ENCODE data around the gene CCDC195.
"Not testable (repeated sequence)": the region's sequence is repeated elsewhere in the genome, so short reads cannot be mapped to it uniquely, and the experiment has no call there.

The CCDC195 gene

DNA sequence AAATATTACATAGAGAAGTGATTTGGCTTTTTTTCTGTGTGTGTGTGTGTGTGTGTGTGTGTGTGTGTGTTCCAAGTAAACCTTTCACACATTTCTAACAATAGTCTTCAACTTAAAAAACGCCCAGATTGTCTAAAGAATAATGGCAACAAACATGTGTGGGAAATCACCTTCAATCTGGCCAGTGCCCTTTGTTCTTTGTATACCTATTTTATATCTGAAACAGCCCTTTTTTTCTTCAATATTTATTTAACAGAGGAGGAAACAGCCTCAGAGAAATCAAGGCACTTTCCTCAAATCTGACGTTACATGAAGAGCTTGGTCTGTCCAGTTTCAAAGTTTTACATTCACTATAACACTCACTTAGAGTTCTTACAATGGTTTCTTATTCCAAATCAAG lies 25.3 kb downstream of the CCDC195 start:
- no peak for DNase-seq (ENCODE audit: low read depth)

DNA sequence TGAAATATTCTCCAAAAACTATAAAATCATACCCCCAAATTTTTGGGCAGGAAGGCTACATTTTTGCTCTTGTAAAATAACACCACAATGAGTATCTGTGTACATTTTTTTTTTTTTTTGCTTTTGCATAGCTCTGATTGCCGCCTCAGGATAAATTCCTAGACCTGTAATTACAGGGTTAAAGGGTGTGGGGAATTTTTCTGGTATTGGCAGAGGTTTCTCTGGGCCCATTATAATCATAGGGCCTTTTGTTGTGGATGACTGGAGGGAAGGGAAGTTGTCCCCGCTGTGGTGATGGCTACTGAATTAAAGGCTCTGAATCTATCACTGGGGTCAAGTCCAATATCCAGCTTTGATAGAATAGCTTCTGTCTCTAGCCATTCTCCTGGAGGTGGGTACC lies 26.6 kb downstream of the CCDC195 start:
- DNase-seq (ENCODE audit: low read depth), result no peak

DNA sequence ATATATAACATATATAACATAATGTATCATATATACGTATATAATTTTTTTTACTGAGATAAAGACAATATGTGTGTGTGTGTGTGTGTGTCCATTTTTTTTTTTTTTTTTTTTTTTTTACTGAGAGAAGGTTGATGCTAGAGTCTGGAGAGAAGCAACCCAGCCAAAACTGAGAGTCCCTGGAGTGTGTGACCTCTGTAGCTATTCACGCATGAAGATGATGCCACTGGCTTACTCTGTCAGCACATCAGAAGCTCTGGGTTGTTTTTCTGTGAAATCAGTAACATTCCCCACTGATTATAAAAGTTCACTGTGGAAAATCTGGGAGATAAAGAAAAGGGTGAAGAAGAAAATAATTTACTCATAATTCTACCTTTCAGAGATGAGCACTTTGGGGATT lies 27.2 kb downstream of the CCDC195 start:
- no peak for DNase-seq (ENCODE audit: low read depth)

DNA sequence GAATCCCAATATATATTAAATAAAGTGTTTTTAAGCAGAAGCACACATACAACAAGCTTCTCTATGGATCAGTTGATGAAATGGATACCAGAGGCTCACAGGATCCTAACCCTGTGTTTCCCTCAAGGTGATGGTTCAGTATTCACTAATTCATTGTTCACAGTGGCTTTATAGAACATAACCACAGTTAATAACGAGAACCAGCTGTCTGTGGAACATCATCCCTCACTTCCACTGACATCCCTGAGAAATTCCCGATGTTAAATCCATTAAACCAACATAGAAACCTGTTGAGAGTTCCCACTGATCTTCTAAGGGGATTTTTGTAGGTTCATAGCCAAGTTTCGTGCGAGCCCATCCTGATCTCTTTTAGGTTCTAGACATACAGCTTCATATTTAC lies 29.0 kb downstream of the CCDC195 start:
- DNase-seq (ENCODE audit: low read depth), result no peak

DNA sequence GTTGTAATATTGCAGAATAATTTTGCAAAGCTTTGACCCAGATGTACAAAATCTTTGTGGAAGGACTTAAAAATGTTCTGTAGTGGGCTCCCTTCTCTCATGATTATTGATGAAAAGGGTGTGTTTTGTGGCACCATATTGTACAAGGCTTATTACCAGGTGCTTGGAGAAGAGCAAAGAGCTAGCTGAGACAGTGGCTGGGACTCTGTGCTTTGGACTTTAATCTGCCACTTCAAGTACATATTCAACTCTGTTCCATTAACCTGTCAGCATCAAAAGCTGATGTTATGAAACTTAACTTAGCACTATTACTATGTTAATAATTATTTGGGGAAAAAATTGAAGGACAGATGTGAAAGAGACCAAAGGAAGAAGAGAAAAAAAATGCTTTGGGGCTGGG lies 31.0 kb downstream of the CCDC195 start:
- no peak for DNase-seq (ENCODE audit: low read depth)

DNA sequence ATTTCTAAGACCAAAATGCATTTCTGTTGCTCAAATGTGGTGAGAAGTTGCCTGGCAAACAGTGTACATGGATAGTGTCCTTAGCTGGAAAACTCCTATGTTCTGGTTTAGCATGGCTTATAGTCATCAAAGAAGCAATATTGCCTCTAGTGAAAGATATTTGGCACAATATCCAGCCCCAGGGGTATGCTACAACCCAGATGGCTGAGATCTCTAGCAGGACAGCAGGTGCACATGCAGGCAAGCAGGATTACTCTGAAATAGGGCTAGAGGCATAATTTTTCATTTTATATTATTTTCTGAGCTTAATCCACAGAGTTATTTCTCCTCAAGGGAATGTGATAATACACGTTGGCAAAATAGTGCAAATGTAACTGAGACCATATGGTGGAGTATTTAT lies 34.0 kb downstream of the CCDC195 start:
- no peak for DNase-seq (ENCODE audit: low read depth)

DNA sequence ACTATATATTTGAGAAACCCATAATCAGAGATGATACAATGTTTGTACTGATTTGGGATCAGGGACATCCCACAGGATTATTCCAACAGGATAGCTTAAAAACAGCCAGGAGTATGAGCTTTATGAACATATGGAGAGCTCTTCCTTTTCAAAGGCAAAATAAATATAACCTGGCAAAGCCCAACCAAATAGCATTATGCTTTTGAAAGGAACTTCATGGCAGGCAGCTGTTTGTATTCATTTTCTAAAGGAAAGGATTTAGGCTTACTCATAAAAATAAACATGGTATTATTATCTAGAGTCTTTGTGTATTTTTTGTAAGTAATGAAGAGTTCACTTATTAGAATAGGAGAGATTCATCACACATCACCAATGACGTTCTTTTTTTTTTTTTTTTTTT lies 44.4 kb downstream of the CCDC195 start:
- no peak for DNase-seq (ENCODE audit: low read depth)

DNA sequence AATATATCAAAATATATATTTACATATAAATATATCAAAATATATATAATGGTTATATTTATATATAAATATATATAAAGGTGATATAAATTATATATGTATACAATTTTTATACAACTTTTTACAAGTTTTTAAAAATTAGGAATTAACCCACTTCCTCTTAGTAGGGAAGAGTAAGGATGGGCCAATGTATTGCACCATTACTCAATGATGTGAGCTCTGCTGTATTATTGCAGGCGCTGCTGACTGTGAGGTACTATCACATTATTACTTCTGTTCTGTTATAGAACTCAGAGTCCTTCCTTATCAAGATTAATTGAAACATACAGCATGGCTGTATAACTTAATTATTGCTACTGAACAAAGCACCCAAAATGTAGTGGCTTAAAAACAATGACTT lies 46.0 kb downstream of the CCDC195 start:
- no peak for DNase-seq (ENCODE audit: low read depth)

DNA sequence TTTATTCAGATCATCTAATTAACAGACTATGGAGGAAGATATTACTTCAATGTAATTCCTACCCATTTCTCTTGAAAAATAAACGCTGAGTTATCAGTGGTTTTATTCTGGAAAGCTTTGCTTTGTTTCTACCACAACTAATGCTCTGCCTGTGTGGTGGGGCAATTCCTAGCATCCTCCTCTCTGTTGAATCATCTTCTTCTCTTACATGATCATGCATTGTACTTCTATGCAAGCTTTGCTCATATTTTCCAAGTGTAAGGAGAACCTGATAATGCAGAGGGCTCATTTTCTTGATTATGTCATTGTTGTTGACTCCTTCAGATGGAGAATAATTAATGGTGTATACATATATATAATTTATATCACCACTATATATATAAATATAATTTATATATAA lies 46.7 kb downstream of the CCDC195 start:
- DNase-seq (ENCODE audit: low read depth), result no peak

DNA sequence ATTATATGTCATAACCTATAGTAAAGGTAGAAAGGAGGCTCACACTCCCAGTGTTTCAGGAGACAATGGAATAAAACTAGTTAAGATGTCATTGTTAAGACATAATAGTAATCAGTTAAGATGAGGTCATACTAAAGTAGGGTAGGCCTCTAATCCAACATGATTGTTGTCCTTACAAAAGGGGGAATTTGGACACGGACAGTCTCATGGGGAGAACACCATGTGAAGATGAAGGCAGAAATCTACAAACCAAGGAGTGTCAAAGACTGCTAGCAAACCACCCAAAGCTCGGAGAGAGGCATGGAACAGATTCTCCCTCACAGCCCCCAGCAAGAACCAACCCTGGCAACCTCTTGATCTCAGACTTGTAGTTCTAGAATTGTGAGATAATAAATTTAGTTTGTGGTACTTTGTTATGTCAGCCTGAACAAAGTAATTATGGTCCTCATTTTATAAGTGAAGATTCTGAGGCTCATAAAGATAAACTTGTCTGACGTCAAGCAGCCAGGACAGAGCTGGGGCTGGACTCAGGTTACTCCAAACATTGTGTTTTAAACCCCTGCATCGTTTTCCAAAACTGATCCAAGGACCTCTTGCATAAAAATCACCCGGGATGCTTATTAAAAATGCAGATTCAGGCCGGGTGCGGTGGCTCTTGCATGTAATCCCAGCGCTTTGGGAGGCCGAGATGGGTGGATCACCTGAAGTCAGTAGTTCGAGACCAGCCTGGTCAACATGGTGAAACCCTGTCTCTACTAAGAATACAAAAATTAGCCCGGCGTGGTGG lies 47.8 kb downstream of the CCDC195 start:
- DNase-seq (ENCODE audit: low read depth), result no peak

DNA sequence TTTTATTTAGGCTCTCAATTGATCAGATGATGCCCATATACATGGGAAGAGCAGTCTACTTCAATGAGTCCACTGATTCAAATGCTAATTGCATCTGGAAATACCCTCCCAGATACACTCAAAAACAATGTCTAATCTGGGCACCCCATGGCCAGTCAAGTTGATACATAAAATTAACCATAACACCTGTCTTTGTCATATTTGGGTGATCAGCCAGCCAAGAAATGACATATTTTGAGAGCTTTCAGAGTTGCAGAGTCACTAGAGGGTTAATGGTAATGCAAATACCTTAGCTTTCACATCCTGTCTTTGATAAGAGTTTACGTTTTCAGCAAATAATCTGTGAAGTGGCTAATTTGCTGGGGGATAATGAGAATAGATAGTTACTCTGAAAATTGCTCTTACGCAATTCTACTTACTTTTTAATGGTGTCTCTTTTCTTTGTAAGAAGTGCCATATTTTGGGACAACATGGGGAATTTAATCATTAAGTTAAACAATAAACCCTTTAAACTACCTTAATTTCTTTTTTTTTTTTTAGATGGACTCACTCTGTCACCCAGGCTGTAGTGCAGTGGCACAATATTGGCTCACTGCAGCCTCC lies 49.1 kb downstream of the CCDC195 start:
- DNase-seq (ENCODE audit: low read depth), result no peak

DNA sequence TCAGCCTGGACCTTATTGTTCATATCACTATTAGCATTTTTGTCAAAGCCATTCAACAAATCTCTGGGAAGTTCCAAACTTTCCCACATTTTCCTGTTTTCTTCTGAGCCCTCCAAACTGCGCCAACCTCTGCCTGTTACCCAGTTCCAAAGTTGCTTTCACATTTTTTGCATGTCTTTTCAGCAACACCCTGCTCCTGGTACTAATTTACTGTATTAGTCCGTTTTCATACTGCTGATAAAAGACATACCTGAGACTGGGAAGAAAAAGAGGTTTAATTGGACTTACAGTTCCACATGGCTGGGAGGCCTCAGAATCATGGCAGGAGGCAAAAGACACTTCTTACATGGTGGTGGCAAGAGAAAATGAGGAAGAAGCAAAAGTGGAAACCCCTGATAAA lies 52.8 kb downstream of the CCDC195 start:
- DNase-seq (ENCODE audit: low read depth), result not testable (repeated sequence)

DNA sequence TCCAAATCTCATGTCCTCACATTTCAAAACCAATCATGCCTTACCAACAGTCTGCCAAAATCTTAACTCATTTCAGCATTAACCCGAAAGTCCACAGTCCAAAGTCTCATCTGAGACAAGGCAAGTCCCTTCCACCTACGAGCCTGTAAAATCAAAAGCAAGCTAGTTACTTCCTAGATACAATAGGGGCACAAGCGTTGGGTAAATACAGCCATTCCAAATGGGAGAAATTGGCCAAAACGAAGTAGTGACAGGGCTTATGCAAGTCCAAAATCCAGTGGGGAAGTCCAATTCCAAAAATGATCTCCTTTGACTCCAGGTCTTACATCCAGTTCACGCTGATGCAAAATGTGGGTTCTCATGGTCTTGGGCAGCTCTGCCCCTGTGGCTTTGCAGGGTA lies 54.5 kb downstream of the CCDC195 start:
- not testable (repeated sequence) for DNase-seq (ENCODE audit: low read depth)

DNA sequence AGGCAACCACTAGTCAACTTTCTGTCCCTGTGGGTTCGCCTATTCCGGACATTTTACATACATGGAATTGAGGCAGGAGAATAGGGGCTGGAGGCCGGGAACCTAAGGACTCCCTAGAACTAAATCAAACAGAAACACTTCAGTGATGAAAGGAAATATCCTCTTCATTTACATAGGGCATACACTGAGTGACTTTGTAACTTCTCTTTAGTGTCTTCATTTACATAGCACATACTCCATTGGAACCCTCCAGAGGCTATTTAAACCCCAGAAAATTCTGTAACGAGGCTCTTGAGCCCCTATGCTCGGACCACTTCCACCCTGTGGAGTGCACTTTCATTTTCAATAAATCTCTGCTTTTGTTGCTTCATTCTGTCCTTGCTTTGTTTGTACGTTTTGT lies 56.5 kb downstream of the CCDC195 start:
- DNase-seq (ENCODE audit: low read depth), result no peak

DNA sequence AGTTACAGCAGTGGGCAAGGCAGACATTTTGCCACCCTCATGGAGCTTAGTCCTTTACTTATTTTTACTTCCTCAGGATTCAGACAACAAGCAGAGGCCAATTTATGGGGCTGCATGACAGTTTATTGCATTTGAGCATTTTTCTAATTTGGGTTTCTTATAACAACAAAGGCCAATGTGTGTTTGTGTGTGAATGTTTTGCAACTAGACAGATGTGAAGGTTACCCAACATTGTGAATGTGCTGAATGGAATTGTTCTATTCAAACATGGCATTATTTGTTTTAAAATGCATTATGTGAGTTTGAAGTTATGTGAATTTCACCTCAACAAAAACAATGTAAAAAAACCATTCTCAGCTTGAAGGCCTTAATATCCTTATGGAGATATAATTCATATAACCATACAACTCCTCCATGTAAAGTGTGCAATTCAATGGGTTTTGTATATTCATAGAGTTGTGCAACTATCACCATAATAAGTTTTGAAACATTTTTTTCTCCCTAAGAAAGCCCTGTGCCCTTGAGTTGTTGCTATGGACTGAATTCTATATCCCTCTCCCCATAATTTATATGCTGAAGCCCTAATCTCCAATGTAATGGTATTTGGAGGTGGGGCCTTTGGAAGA lies 57.3 kb downstream of the CCDC195 start:
- no peak for DNase-seq (ENCODE audit: low read depth)

DNA sequence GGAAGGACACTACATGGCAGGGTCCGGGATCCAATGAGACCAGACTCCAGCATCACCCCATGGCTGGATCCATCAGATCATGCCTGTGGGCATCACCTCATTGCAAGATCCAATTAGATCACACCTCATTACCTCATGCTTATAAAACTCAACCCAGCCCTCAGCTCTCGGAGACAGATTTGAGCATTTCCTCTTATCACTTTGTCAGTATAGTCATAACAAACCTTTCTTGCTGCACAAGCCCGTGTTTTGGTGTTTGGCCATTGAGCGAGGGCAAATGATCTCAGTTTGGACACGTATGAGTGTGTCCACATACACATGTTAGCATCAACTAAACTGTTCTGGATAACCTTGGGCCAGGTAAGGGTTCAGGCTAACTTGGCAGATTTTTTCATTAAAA lies 58.8 kb downstream of the CCDC195 start:
- DNase-seq (ENCODE audit: low read depth), result no peak

DNA sequence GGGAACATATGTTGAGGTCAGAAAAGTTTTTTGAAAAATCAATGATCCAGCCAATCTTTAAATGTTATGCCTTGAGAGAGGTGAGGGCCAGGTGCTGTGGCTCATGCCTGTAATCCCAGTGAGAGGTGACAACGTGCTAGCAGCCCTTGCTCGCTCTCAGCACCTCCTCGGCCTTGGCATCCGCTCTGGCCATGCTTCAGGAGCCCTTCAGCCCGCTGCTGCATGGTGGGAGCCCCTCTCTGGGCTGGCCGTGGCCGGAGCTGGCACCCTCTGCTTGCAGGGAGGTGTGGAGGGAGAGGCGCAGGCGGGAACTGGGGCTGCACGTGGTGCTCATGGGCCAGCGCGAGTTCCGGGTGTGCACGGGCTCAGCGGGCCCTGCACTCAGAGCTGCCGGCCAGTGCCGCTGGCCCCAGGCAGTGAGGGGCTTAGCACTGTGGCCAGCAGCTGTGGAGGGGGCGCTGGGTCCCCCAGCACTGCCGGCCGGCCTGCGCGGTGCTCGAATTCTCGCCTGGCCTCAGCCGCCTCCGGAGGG lies 61.1 kb downstream of the CCDC195 start:
- no peak for DNase-seq (ENCODE audit: low read depth)

All from activated T-helper 9 cell treated with anti-CD3 and anti-CD28 coated beads, Interleukin-2, amount 50 U/mL, for 16 hours (primary cell).